Panc1 (cell line): Measurements from ENCODE around the gene SNORC. TPM values are rescaled to one million over a fixed set of nuclear protein-coding genes. Genes with fewer than 3 reads are reported as not detected.

Source experiments
- ATAC-seq: fragments of 200-7000 bp; cut with Tn5 transposase; 2 replicates; pipeline ENCODE4 v1.9.1; 2020; ENCODE audit warnings: mild to moderate bottlenecking, moderate library complexity
- BruUV-seq: library from RNA; stranded (reverse); fragments of 400-500 nt; replicated peaks from 2 replicates; lab custom pipeline; 2021; lab: Mats Ljungman, UMichigan
- CTCF ChIA-PET: fragments of 300-600 bp; sonication (Branson Sonifier 250); formaldehyde crosslinking; loops from one replicate; lab custom pipeline; 2022; ENCODE audit warnings: antibody characterized with exemption; lab: Charles Lee
- POLR2A ChIA-PET: fragments of 300-600 bp; sonication (Branson Sonifier 250); formaldehyde crosslinking; loops from one replicate; lab custom pipeline; 2022; ENCODE audit warnings: antibody characterized with exemption; lab: Charles Lee
- DNase-seq: peaks from one replicate; pipeline ENCODE4 v3.0.0-alpha.2; 2010; ENCODE audit warnings: low read depth, low spot score
- H3K27ac ChIP-seq: 2 replicates; pipeline ENCODE4 v1.5.1; 2011; ENCODE audit warnings: mild to moderate bottlenecking, low read length, inconsistent platforms
- H3K27me3 ChIP-seq: fragments of 200-500 bp; sonication (Bioruptor generic); 2 replicates; pipeline ENCODE4 v1.6.0; 2014; ENCODE audit warnings: low read length, inconsistent platforms; ENCODE audit not compliant: control insufficient read depth, insufficient read depth
- H3K36me3 ChIP-seq: fragments of 200-500 bp; sonication (Bioruptor generic); 2 replicates; pipeline ENCODE4 v1.5.1; 2014; ENCODE audit warnings: inconsistent platforms, mild to moderate bottlenecking, low read length, moderate library complexity; ENCODE audit not compliant: control insufficient read depth, insufficient read depth
- H3K4me1 ChIP-seq: 2 replicates; pipeline ENCODE4 v1.5.1; 2011; ENCODE audit warnings: inconsistent platforms, mild to moderate bottlenecking, low read length, moderate library complexity; ENCODE audit not compliant: control insufficient read depth, insufficient read depth
- H3K4me3 ChIP-seq, 2 experiments: 2 replicates each; pipeline ENCODE4 v1.5.1; 2011 to 2012; ENCODE audit warnings: low read depth in 2 of 2, low read length in 2 of 2, mild to moderate bottlenecking in 2 of 2, inconsistent platforms in 1 of 2, moderate library complexity in 1 of 2
- H3K9me3 ChIP-seq: fragments of 200-500 bp; sonication (Bioruptor generic); 2 replicates; pipeline ENCODE4 v1.5.1; 2014; ENCODE audit warnings: low read depth, mild to moderate bottlenecking, inconsistent platforms, low read length, moderate library complexity; ENCODE audit not compliant: control insufficient read depth, insufficient read depth
- POLR2AphosphoS5 ChIP-seq: IDR thresholded peaks from 2 replicates; pipeline ENCODE4 v1.6.1; 2012; ENCODE audit warnings: mild to moderate bottlenecking, low read depth, low read length, moderate library complexity
- REST ChIP-seq, 2 experiments: IDR thresholded peaks; 2 replicates each; pipeline ENCODE4 v1.6.1; 2011 to 2012; ENCODE audit warnings: low read depth in 2 of 2, control low read depth in 1 of 2, low read length in 1 of 2, mild to moderate bottlenecking in 1 of 2, moderate library complexity in 1 of 2; ENCODE audit not compliant: insufficient read depth in 1 of 2
- SIN3A ChIP-seq: IDR thresholded peaks from 2 replicates; pipeline ENCODE4 v1.6.1; 2012; ENCODE audit warnings: low read depth, mild to moderate bottlenecking, low read length, moderate library complexity, borderline replicate concordance; ENCODE audit not compliant: insufficient read depth
- TCF7L2 ChIP-seq: IDR thresholded peaks from 2 replicates; pipeline ENCODE4 v1.6.1; 2011; ENCODE audit warnings: mild to moderate bottlenecking, low read depth, low read length, inconsistent platforms
- in situ Hi-C: cut with HindIII; loops from 2 replicates; pipeline ENCODE4 v1.10.0; 2016; ENCODE audit warnings: low sequenced_read_pairs, low pct_unique_long_range_greater_than_20kb
- intact Hi-C: fragments of 100-400 bp; cut with micrococcal nuclease; formaldehyde crosslinking; loops from one replicate; pipeline ENCODE4 v1.10.0; 2022; ENCODE audit not compliant: unreplicated experiment
- total RNA-seq: library from RNA; stranded (reverse); gene quantifications from one replicate; pipeline ENCODE4 v1.2.1, GENCODE V29; 2021; ENCODE audit not compliant: unreplicated experiment
- TF ChIP-seq, protein P1 (sequence below): fragments of 450-650 bp; IDR thresholded peaks from 2 replicates; pipeline ENCODE4 v1.5.1; 2017; ENCODE audit warnings: mild to moderate bottlenecking

SNORC gene
- total RNA-seq, 1 experiment from 2014 or later, result 6.8 TPM

GRCh38 chr2:232894746-232895145, 24.7 kb downstream of the SNORC start:
- H3K27ac ChIP-seq, result no peak overlapping the region
- TF ChIP-seq, protein P1, sequence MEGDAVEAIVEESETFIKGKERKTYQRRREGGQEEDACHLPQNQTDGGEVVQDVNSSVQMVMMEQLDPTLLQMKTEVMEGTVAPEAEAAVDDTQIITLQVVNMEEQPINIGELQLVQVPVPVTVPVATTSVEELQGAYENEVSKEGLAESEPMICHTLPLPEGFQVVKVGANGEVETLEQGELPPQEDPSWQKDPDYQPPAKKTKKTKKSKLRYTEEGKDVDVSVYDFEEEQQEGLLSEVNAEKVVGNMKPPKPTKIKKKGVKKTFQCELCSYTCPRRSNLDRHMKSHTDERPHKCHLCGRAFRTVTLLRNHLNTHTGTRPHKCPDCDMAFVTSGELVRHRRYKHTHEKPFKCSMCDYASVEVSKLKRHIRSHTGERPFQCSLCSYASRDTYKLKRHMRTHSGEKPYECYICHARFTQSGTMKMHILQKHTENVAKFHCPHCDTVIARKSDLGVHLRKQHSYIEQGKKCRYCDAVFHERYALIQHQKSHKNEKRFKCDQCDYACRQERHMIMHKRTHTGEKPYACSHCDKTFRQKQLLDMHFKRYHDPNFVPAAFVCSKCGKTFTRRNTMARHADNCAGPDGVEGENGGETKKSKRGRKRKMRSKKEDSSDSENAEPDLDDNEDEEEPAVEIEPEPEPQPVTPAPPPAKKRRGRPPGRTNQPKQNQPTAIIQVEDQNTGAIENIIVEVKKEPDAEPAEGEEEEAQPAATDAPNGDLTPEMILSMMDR, result no peak
- no peak for TF ChIP-seq TCF7L2
- no peak for TF ChIP-seq SIN3A
- no peak for TF ChIP-seq POLR2AphosphoS5
- TF ChIP-seq REST (IDR thresholded peaks at IDR 0.05; ENCODE audit: insufficient read depth in 1 of 2, low read depth in 2 of 2, low read length in 1 of 2), result no peak
- intact Hi-C loops, result no loop called here

GRCh38 chr2:232896111-232896510, 26.0 kb downstream of the SNORC start:
- H3K4me3 ChIP-seq, result no peak overlapping the region
- no peak for TF ChIP-seq TCF7L2
- TF ChIP-seq POLR2AphosphoS5, result no peak
- ChIA-PET POLR2A (no interaction called here), CTCF (no interaction called here)
- H3K36me3 ChIP-seq, result no peaks in the 10 kb centered on the region
- H3K4me1 ChIP-seq, result peaks cover 2% of the 10 kb centered on the region; the same call in 1 of the 2 replicates
- H3K27ac ChIP-seq, result no peak overlapping the region
- no peaks in the 10 kb centered on the region for H3K27me3 ChIP-seq
- DNase-seq (no peak), ATAC-seq (no peak)
- BruUV-seq, result no TSS peak
- intact Hi-C loops, result no loop called here
- in situ Hi-C loops, result no loop called here
- no peaks in the 10 kb centered on the region for H3K9me3 ChIP-seq

More at GRCh38 chr2:232894746-232895145, 24.7 kb downstream of the SNORC start:
- no TSS peak for BruUV-seq
- Histone ChIP-seq H3K36me3 (no peaks in the 10 kb centered on the region), H3K4me1 (no peaks in the 10 kb centered on the region), H3K27me3 (no peaks in the 10 kb centered on the region), H3K9me3 (no peaks in the 10 kb centered on the region), H3K4me3 (no peak overlapping the region)
- DNase-seq, result no peak
- ChIA-PET POLR2A (no interaction called here), CTCF (no interaction called here)
- in situ Hi-C loops, result no loop called here
- no peak for ATAC-seq

DNA sequence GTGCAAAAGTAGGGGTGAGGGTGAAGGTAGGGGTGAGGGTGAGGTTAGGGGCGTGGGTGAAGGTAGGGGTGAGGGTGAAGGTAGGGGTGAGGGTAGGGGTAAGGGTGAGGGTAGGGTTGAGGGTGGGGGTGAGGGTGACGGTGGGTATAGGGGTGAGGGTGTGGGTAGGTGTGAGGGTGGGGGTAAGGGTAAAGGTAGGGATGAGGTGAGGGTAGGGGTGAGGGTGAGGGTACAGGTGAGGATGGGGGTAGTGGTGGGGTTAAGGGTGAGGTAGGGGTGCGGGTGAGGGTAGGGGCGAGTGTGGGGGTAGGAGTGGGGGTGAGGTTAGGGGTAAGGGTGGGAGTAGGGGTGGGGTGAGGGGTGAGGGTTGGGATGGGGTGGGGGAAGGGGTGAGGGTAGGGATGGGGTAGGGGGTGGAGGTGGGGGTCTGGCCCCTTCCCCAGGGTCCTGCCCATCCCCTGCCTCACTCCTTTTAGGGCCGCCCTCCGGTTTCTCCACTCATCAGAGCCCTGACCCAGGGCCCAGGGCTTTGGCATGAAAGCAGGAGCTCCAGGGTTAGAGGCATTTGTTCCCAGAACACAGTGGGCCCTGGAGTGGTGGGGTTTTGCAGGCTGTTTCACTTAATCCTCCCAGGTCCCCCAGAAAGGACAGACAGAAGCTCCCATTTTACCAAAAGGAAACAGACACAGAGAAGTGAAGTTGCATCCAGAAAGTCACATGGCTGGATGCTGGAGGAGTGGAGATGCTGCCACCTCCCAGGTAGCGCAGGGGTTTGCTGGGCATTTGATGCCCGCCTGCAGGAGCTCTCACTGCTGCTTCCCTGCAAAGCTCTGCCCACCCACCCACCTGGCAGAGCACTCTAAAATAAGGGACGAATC, 26.9 kb downstream of the SNORC start:
- no TSS peak for BruUV-seq
- TF ChIP-seq TCF7L2 (no peak), SIN3A (no peak), POLR2AphosphoS5 (no peak), REST (IDR thresholded peaks at IDR 0.05; ENCODE audit: insufficient read depth in 1 of 2, low read depth in 2 of 2, low read length in 1 of 2) (no peak)
- TF ChIP-seq, protein P1, result no peak
- Histone ChIP-seq H3K36me3 (no peaks in the 10 kb centered on the region), H3K27ac (no peak overlapping the region), H3K4me1 (peaks cover 10% of the 10 kb centered on the region), H3K4me3 (no peak overlapping the region), H3K9me3 (no peaks in the 10 kb centered on the region), H3K27me3 (no peaks in the 10 kb centered on the region)
- CTCF ChIA-PET, result no interaction called here
- DNase-seq (no peak), ATAC-seq (no peak)
- intact Hi-C loops (no loop called here), in situ Hi-C loops (no loop called here)
- POLR2A ChIA-PET, result no interaction called here
